Kidney (tissue), 14 donors: Measurements from ENCODE around the gene ZFYVE1. TPM values are rescaled to one million over a fixed set of nuclear protein-coding genes. Genes with fewer than 3 reads are reported as not detected.

Experiments used
- DNase-seq, 5 donors: peaks; one replicate each; pipeline ENCODE4 v3.0.0-alpha.2; 2013 to 2020
- FAIRE-seq: peaks from 2 replicates; lab custom pipeline; 2012; peaks lifted over from hg19 to GRCh38; lab: Jason Lieb, UNC
- H3K27ac ChIP-seq, 2 donors: one replicate each; pipeline ENCODE4 v1.7.0; 2013; ENCODE audit warnings: low read depth in 2 of 2, low read length in 2 of 2, inconsistent platforms in 1 of 2
- H3K27me3 ChIP-seq: one replicate; pipeline ENCODE4 v1.7.1; 2013; ENCODE audit warnings: low read length, inconsistent platforms; ENCODE audit not compliant: control insufficient read depth, insufficient read depth
- H3K36me3 ChIP-seq, 3 donors: one replicate each; pipeline versions ENCODE4 v1.7.0 to v1.7.1; 2013; ENCODE audit warnings: low read length in 3 of 3, control low read depth in 1 of 3, inconsistent platforms in 1 of 3; ENCODE audit not compliant: insufficient read depth in 3 of 3, control insufficient read depth in 2 of 3
- H3K4me1 ChIP-seq, 3 donors: one replicate each; pipeline versions ENCODE4 v1.7.0 to v1.7.1; 2013; ENCODE audit warnings: low read length in 3 of 3, inconsistent platforms in 1 of 3, low read depth in 1 of 3; ENCODE audit not compliant: control insufficient read depth in 2 of 3, insufficient read depth in 2 of 3
- H3K4me3 ChIP-seq, 3 donors: one replicate each; pipeline versions ENCODE4 v1.7.0 to v1.8.1; 2013; ENCODE audit warnings: low read length in 3 of 3, control low read depth in 1 of 3, inconsistent platforms in 1 of 3
- H3K9ac ChIP-seq, 3 donors: one replicate each; pipeline versions ENCODE4 v1.7.0 to v1.7.1; 2013; ENCODE audit warnings: low read length in 3 of 3, control low read depth in 1 of 3, inconsistent platforms in 1 of 3
- H3K9me3 ChIP-seq, 3 donors: one replicate each; pipeline versions ENCODE4 v1.7.0 to v1.7.1; 2013; ENCODE audit warnings: low read length in 3 of 3, control low read depth in 1 of 3, inconsistent platforms in 1 of 3; ENCODE audit not compliant: control insufficient read depth in 2 of 3, insufficient read depth in 1 of 3
- CTCF ChIP-seq: IDR thresholded peaks from 3 replicates; pipeline ENCODE4 v1.5.1; 2012; ENCODE audit warnings: mild to moderate bottlenecking, moderate library complexity, borderline replicate concordance; ENCODE audit not compliant: insufficient read depth; ENCODE audit errors: extremely low read depth
- intact Hi-C: fragments of 100-400 bp; cut with DNase I; formaldehyde crosslinking; loops from one replicate; pipeline ENCODE4 v1.11.1; 2022
- polyA plus RNA-seq: library from polyadenylated mRNA; stranded (reverse); fragments of 350-450 nt; fragmentation: Illumina TruSeq; extraction: RNeasy Lipid Tissue Mini Kit (QIAGEN cat#74804); gene quantifications from one replicate; pipeline ENCODE4 v1.2.3, GENCODE V29; 2014; ENCODE audit warnings: low read depth, low replicate concordance; ENCODE audit not compliant: insufficient read depth
- total RNA-seq: library from RNA; stranded (reverse); fragmentation: NEBNext Ultra II Directional; extraction: Animal tissue kit (Norgen Biotek cat#: 25700); gene quantifications from one replicate; pipeline ENCODE4 v1.2.1, GENCODE V29; 2021
- donor health status: control.
- donor health status: control.
- donor health status: control.
- donor health status: control.
- donor health status: control.
- donor health status: DM: yes; HTN: yes; CAD: no.
- donor health status: Normal renal cell carcinoma (clear cell type).

ZFYVE1 gene
- total and polyA plus RNA-seq, 2 donors from 2014 or later, result 10.7 to 18.8 TPM

GRCh38 chr14:72926292-72927028 is 100.4 kb downstream of the ZFYVE1 start, which contains the start of gene DCAF4:
TSS of gene DCAF4 (plus strand) at chr14:72926464. CDS start at chr14:72937979, 11,515 bp downstream.
- H3K27ac ChIP-seq, result peak within 1 kb of the TSS; percentile 34 to 88
- TF ChIP-seq CTCF, result no peak
- no peak for FAIRE-seq

GRCh38 chr14:72925815-72926291 is 101.1 kb downstream of the ZFYVE1 start:
- DNase-seq, result no peak
- FAIRE-seq, result no peak
- Histone ChIP-seq H3K27me3 (no peaks in the 10 kb centered on the region), H3K4me3 (peak overlapping the region; percentile 73 to 85 (median 83)), H3K4me1 (no peaks in the 10 kb centered on the region), H3K9ac (peak overlapping the region in 2 of 3 donors; percentile 67 to 88), H3K27ac (peak overlapping the region in 1 of 2 donors; percentile 88), H3K9me3 (no peaks in the 10 kb centered on the region), H3K36me3 (no peaks in the 10 kb centered on the region)
- TF ChIP-seq CTCF, result no peak
- intact Hi-C loops, result no loop called here

More at GRCh38 chr14:72926292-72927028, 100.4 kb downstream of the ZFYVE1 start, which contains the start of gene DCAF4:
- Histone ChIP-seq H3K27me3 (no peaks in the 10 kb centered on the region), H3K4me3 (peak within 1 kb of the TSS; percentile 83 to 89 (median 85)), H3K9ac (peak within 1 kb of the TSS; percentile 67 to 88 (median 68)), H3K9me3 (no peaks in the 10 kb centered on the region), H3K4me1 (no peaks in the 10 kb centered on the region), H3K36me3 (no peaks in the 10 kb centered on the region)
- peak; percentile 97 to 99 (median 98) for DNase-seq
- intact Hi-C loops, result no loop called here

GRCh38 chr14:72925171-72925759 is 101.6 kb downstream of the ZFYVE1 start:
- no peak for FAIRE-seq
- intact Hi-C loops, result no loop called here
- no peaks in the 10 kb centered on the region for H3K27me3 ChIP-seq
- no peak for TF ChIP-seq CTCF
- no peaks in the 10 kb centered on the region for H3K4me1 ChIP-seq
- DNase-seq, result peak in 3 of 5 donors; percentile 16 to 52 (median 45)
- peak overlapping the region in 1 of 3 donors; percentile 88 for H3K9ac ChIP-seq
- H3K4me3 ChIP-seq, result peak overlapping the region in 2 of 3 donors; percentile 83 to 85
- peak overlapping the region in 1 of 2 donors; percentile 88 for H3K27ac ChIP-seq
- no peaks in the 10 kb centered on the region for H3K36me3 ChIP-seq
- H3K9me3 ChIP-seq, result no peaks in the 10 kb centered on the region
